ENCODE measurements around the gene NDUFV1.

NDUFV1 gene

DNA sequence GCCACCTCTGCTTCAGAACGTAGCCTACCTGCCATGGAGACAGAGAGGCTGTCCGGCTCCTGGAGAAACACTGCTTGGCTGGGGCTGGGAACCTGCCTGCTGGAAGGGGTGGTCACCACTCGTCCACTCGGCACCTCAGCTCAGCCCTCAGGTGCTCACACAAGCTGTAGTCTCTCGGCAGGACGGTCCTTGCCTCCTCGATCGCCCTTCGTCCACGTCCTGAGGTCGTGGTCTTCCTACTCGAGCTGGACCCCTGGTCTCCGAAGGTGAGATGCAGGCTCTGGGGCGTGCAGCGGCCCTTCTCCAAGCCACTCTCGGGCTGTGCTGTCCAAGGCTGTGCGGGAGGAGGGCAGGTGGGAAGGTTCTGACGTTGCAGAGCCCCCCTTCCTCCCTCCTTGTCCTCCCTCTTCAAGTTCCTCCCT lies 32.7 kb downstream of the NDUFV1 start, which contains the start of gene TBX10:
Gene TBX10, minus strand, starts transcription at position 326 of the 422 bp plus-strand sequence. Its CDS starts 291 bp downstream, at position 35.
- Histone ChIP-seq H3K4me1 (ENCODE audit: low read length) (peaks cover 15% of the 10 kb centered on the region), H3K9me2 (replicated peaks; ENCODE audit: insufficient read depth, low read length) (no peaks in the 10 kb centered on the region), H2AFZ (ENCODE audit: low read length) (no peak within 1 kb of the TSS), H3F3A (ENCODE audit: insufficient read depth, low read length) (no peaks in the 10 kb centered on the region; the same call in 1 of the 2 replicates), H3K4me2 (ENCODE audit: low read depth, low read length) (no peak within 1 kb of the TSS), H3K27ac (ENCODE audit: low read length) (no peak within 1 kb of the TSS), H4K20me1 (ENCODE audit: insufficient read depth, low read length) (no peaks in the 10 kb centered on the region), H3K9me3 (replicated peaks; ENCODE audit: insufficient read depth, low read length) (no peaks in the 10 kb centered on the region), H3K36me3 (replicated peaks; ENCODE audit: insufficient read depth, low read length) (no peaks in the 10 kb centered on the region), H3K27me3 (replicated peaks; ENCODE audit: insufficient read depth, low read length) (peaks cover 12% of the 10 kb centered on the region), H3K79me2 (ENCODE audit: low read length) (no peaks in the 10 kb centered on the region), H3K9ac (ENCODE audit: low read length) (no peak within 1 kb of the TSS), H3K4me3 (ENCODE audit: low read length) (no peak within 1 kb of the TSS)
- TF ChIP-seq CTCF (IDR thresholded peaks at IDR 0.05; ENCODE audit: low read length) (no peak), EZH2 (optimal IDR thresholded peaks at IDR 0.05; ENCODE audit: low read depth, low read length) (no peak), EZH2phosphoT487 (IDR thresholded peaks at IDR 0.05; ENCODE audit: low read length) (no peak)
- DNase-seq = no peak

DNA sequence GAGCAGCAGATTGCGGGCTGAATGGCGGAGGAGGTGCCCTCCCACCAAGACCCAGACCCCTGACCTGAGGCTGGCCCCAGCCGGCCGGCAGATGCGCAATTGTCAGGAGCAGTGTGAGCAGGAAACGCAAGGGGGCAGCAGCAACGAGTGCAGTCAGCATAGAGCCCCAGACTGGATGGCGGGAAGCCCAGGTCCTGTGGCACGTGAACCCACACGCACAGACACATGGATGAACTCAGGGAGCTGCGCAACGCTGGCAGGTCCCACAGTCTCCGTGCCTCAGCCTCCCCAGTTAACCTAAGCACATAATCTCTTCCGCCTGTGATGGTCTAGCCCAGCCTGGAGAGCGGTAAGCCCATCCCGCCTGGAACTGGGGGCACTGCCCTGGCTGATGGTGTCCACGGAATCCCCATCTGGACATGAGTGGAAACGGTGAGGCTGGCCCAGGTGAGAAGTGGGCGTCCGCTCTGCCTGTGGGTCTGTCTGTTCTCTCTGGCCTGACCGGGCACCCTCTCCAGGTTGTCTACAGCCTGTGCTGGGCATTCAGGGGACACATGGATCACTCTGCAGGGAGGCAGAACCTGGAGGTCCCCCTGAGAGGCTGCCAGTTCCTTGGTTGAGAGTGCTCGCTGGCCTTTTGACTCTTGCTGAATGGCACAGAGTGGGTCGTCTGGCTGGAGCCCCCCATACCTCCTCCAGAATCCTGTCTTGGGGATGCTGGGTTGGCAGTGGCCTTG lies 33.5 kb downstream of the NDUFV1 start:
- Histone ChIP-seq H3K9me3 (replicated peaks; ENCODE audit: insufficient read depth, low read length) (no peaks in the 10 kb centered on the region), H3K27ac (ENCODE audit: low read length) (no peak overlapping the region)

GRCh38 chr11:67640758-67641337 lies 34.1 kb downstream of the NDUFV1 start:
- no peaks in the 10 kb centered on the region for H4K20me1 ChIP-seq (ENCODE audit: insufficient read depth, low read length)
- no peak for TF ChIP-seq EZH2 (optimal IDR thresholded peaks at IDR 0.05; ENCODE audit: low read depth, low read length)
- TF ChIP-seq EZH2phosphoT487 (IDR thresholded peaks at IDR 0.05; ENCODE audit: low read length) = no peak
- TF ChIP-seq CTCF (IDR thresholded peaks at IDR 0.05; ENCODE audit: low read length) = no peak
- H3K27me3 ChIP-seq (replicated peaks; ENCODE audit: insufficient read depth, low read length) = peaks cover 12% of the 10 kb centered on the region
- no peak overlapping the region for H3K4me2 ChIP-seq (ENCODE audit: low read depth, low read length)
- no peaks in the 10 kb centered on the region; the same call in 1 of the 2 replicates for H3F3A ChIP-seq (ENCODE audit: insufficient read depth, low read length)
- H3K36me3 ChIP-seq (replicated peaks; ENCODE audit: insufficient read depth, low read length) = no peaks in the 10 kb centered on the region
- DNase-seq = no peak
- no peaks in the 10 kb centered on the region for H3K79me2 ChIP-seq (ENCODE audit: low read length)
- H3K9me2 ChIP-seq (replicated peaks; ENCODE audit: insufficient read depth, low read length) = no peaks in the 10 kb centered on the region
- peaks cover 15% of the 10 kb centered on the region for H3K4me1 ChIP-seq (ENCODE audit: low read length)
- no peak overlapping the region for H3K4me3 ChIP-seq (ENCODE audit: low read length)
- no peak overlapping the region for H3K27ac ChIP-seq (ENCODE audit: low read length)
- no peaks in the 10 kb centered on the region for H3K9me3 ChIP-seq (replicated peaks; ENCODE audit: insufficient read depth, low read length)
- no peak overlapping the region for H2AFZ ChIP-seq (ENCODE audit: low read length)
- no peak overlapping the region for H3K9ac ChIP-seq (ENCODE audit: low read length)

More for the DNA sequence above, 33.5 kb downstream of the NDUFV1 start:
- Histone ChIP-seq H4K20me1 (ENCODE audit: insufficient read depth, low read length) (no peaks in the 10 kb centered on the region), H3K4me1 (ENCODE audit: low read length) (peaks cover 15% of the 10 kb centered on the region), H3K4me2 (ENCODE audit: low read depth, low read length) (no peak overlapping the region), H3K9me2 (replicated peaks; ENCODE audit: insufficient read depth, low read length) (no peaks in the 10 kb centered on the region), H3K79me2 (ENCODE audit: low read length) (no peaks in the 10 kb centered on the region), H2AFZ (ENCODE audit: low read length) (no peak overlapping the region), H3F3A (ENCODE audit: insufficient read depth, low read length) (no peaks in the 10 kb centered on the region; the same call in 1 of the 2 replicates), H3K4me3 (ENCODE audit: low read length) (no peak overlapping the region), H3K36me3 (replicated peaks; ENCODE audit: insufficient read depth, low read length) (no peaks in the 10 kb centered on the region), H3K27me3 (replicated peaks; ENCODE audit: insufficient read depth, low read length) (peaks cover 12% of the 10 kb centered on the region), H3K9ac (ENCODE audit: low read length) (no peak overlapping the region)
- peak; percentile 69 for DNase-seq
- no peak for TF ChIP-seq EZH2 (optimal IDR thresholded peaks at IDR 0.05; ENCODE audit: low read depth, low read length)
- peak; percentile 79 for TF ChIP-seq CTCF (IDR thresholded peaks at IDR 0.05; ENCODE audit: low read length)

Data from MM.1S (cell line).